Duodenal mucosa (tissue), 2 donors: Measurements from ENCODE around the gene KCNH6.

Source experiments
- H3K27ac ChIP-seq: one replicate; pipeline ENCODE4 v1.7.0; 2013; ENCODE audit warnings: low read depth, low read length
- H3K27me3 ChIP-seq, 2 donors: one replicate each; pipeline ENCODE4 v1.7.0; 2013; ENCODE audit warnings: low read length in 2 of 2, control low read depth in 1 of 2; ENCODE audit not compliant: insufficient read depth in 2 of 2, control insufficient read depth in 1 of 2
- H3K36me3 ChIP-seq, 2 donors: one replicate each; pipeline ENCODE4 v1.7.0; 2013; ENCODE audit warnings: low read length in 2 of 2, control low read depth in 1 of 2; ENCODE audit not compliant: insufficient read depth in 2 of 2, control insufficient read depth in 1 of 2
- H3K4me1 ChIP-seq, 2 donors: one replicate each; pipeline ENCODE4 v1.7.0; 2013; ENCODE audit warnings: low read length in 2 of 2, control low read depth in 1 of 2; ENCODE audit not compliant: insufficient read depth in 2 of 2, control insufficient read depth in 1 of 2
- H3K4me3 ChIP-seq, 2 donors: one replicate each; pipeline ENCODE4 v1.7.0; 2013; ENCODE audit warnings: low read length in 2 of 2, low read depth in 1 of 2
- H3K9ac ChIP-seq, 2 donors: one replicate each; pipeline ENCODE4 v1.7.0; 2013; ENCODE audit warnings: low read length in 2 of 2, low read depth in 1 of 2
- H3K9me3 ChIP-seq, 2 donors: one replicate each; pipeline ENCODE4 v1.7.0; 2013; ENCODE audit warnings: low read length in 2 of 2, control low read depth in 1 of 2; ENCODE audit not compliant: control insufficient read depth in 1 of 2

Gene KCNH6

DNA sequence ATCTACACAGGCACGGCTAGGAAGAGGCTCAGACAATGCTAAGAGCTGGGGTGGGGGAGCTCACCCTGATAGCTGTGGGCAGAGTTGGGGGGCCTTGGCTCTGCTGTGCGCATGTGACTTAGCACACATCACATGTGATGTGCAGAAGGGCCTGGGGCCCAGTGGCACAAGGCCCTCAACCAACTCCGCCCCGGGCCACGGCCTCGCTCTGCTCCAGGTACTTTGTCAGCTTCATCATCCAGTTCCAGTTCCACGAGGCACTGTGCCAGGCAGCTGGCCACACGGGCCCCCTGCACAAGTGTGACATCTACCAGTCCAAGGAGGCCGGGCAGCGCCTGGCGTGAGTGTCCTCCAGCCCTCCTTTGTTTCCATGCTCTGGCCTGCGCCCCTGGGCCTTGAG lies 27.0 kb upstream of the KCNH6 start:
- Histone ChIP-seq H3K9ac (no peak overlapping the region), H3K4me3 (no peak overlapping the region), H3K36me3 (peaks cover 17 to 29% of the 10 kb centered on the region in 2 donors), H3K27ac (no peak overlapping the region), H3K9me3 (no peaks in the 10 kb centered on the region), H3K27me3 (peaks cover 0 to 4% of the 10 kb centered on the region in 2 donors), H3K4me1 (peaks cover 0 to 4% of the 10 kb centered on the region in 2 donors)

DNA sequence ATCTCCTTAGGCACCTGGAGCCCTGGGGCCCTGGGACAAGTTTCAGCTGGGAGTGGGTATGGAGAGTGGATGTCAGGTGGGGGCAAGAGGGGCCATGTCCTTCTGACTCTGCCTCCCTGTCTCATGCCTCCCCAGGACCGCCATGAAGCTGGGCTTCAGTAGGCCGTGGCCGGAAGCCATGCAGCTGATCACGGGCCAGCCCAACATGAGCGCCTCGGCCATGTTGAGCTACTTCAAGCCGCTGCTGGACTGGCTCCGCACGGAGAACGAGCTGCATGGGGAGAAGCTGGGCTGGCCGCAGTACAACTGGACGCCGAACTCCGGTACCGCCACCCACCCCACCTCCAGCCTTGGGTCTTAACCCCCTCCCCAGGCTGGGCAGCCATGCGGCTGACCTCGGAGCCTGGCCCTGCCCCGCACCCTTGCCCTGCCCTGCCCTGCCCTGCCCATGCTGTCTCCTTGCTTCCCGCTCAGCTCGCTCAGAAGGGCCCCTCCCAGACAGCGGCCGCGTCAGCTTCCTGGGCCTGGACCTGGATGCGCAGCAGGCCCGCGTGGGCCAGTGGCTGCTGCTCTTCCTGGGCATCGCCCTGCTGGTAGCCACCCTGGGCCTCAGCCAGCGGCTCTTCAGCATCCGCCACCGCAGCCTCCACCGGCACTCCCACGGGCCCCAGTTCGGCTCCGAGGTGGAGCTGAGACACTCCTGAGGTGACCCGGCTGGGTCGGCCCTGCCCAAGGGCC lies 26.3 kb upstream of the KCNH6 start:
- Histone ChIP-seq H3K4me1 (peaks cover 0 to 4% of the 10 kb centered on the region in 2 donors), H3K36me3 (peaks cover 11 to 22% of the 10 kb centered on the region in 2 donors), H3K9me3 (no peaks in the 10 kb centered on the region), H3K9ac (no peak overlapping the region), H3K27me3 (peaks cover 0 to 4% of the 10 kb centered on the region in 2 donors), H3K27ac (no peak overlapping the region), H3K4me3 (no peak overlapping the region)

DNA sequence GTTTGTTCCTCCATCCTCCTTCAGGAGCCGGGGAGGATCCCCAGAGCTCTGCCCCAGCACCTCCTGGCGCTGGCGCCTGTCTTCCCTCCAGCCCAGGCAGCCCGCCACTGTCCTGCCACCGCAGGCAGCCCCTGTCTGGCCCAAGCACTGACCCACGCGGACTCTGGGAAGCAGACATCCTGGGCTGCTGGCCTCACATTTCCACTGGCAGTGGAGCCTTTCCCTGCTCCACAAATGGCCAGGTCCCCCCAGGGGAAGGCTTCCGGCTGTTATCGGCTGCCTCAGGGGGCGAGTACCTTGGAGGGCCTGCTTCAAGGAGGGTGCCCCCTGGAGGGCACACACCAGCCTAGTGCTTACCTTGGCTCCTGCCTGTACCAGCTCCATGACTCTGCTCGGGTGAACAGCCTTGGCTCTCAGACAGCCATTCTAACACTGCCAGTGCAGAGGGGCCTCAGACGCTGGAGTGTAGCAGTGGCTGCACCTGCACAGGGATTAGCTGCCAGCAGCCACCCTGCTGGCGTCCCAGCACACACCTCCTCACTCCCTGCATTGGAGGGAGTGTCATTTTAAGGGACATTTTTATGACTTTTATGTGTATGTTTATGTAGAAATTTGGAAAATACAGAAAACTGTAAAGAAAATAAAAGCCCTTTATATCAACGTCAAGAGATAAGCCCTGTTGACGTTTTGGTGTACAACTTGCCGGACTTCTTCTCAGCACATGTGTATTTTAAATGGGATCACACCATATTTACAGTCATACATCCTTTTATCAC lies 25.3 kb upstream of the KCNH6 start:
- Histone ChIP-seq H3K4me3 (no peak overlapping the region), H3K36me3 (peaks cover 10 to 20% of the 10 kb centered on the region in 2 donors), H3K27me3 (peaks cover 0 to 4% of the 10 kb centered on the region in 2 donors), H3K4me1 (peaks cover 0 to 4% of the 10 kb centered on the region in 2 donors), H3K9me3 (no peaks in the 10 kb centered on the region), H3K27ac (no peak overlapping the region), H3K9ac (no peak overlapping the region)

DNA sequence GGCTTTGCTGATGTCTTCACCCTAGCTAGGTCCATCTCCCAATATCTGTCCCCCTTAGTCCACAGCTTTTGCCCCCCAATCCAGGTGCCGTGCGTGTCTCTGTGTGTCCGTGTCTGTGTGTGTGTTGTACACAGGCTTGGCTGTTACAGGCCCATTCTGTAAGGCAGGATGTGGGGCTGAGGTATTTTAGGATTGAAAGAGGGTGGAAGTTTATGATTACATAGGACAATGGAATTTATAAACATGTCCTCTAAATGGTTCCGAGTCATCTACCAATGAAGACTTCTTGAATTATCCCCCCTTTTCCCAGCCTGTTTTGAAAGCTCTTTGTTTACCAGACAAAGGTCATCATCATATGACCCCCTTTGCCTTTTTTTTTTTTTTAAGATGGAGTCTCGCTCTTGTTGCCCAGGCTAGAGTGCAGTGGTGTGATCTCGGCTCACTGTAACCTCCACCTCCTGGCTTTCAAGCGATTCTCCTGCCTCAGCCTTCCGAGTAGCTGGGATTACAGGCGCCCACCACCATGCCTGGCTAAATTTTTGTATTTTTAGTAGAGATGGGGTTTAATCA lies 24.4 kb upstream of the KCNH6 start:
- H3K9me3 ChIP-seq = no peaks in the 10 kb centered on the region
- H3K36me3 ChIP-seq = peaks cover 9 to 12% of the 10 kb centered on the region in 2 donors
- no peak overlapping the region for H3K27ac ChIP-seq
- H3K4me1 ChIP-seq = peaks cover 0 to 4% of the 10 kb centered on the region in 2 donors
- peaks cover 0 to 4% of the 10 kb centered on the region in 2 donors for H3K27me3 ChIP-seq
- no peak overlapping the region for H3K9ac ChIP-seq
- H3K4me3 ChIP-seq = no peak overlapping the region

DNA sequence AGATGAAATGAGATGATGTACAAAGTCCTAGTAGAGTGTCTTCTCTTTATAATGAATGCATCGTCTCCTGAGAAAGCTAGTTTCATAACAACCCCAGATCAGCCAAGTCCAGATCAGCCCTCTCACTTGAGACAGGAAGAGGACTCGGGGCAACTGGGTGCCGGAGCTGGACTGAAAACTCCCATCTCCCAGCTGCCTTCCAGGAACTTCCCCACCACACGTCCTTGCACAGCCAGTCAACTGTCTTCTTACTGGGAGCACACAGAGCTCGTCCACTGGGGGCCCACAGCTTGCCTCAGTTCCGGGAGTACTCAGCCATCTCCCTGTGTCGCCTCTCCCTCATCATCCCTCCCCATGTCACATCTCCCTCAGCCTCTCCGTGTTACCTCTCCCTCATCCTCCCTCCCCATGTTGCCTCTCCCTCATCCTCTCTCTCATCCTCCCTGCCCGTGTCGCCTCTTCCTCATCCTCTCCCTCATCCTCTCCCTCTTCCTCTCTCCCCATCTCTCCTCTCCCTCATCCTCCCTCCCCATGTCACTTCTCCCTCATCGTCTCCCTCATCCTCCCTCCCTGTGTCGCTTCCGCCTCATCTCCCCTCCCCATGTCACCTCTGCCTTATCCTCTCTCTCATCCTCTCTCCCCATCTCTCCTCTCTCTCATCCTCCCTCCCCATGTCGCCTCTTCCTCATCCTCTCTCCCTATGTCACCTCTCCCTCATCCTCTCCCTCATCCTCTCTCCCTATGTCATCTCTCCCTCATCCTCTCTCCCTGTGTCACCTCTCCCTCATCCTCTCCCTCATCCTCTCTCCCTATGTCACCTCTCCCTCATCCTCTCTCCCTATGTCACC lies 22.4 kb upstream of the KCNH6 start:
- no peaks in the 10 kb centered on the region for H3K9me3 ChIP-seq
- H3K27ac ChIP-seq = no peak overlapping the region
- peaks cover 0 to 4% of the 10 kb centered on the region in 2 donors for H3K27me3 ChIP-seq
- peaks cover 0 to 4% of the 10 kb centered on the region in 2 donors for H3K4me1 ChIP-seq
- H3K9ac ChIP-seq = no peak overlapping the region
- no peak overlapping the region for H3K4me3 ChIP-seq
- no peaks in the 10 kb centered on the region for H3K36me3 ChIP-seq

DNA sequence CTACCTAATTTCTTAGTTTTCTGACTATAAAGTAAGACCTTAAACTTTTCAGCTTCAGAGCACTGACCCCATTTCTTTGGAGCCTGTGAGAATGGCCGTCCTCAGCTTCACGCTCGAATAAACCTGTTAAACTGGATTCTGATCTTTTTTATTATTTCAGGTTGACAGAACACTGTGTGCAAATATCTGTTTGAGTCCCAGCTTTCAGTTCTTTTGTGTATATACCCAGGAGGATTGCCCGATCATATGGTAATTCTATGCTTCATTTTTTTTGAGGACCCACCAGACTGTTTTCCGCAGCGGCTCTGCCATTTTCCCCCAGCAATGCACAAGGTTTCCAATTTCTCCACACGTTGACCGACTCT lies 19.8 kb upstream of the KCNH6 start:
- H3K9me3 ChIP-seq = no peaks in the 10 kb centered on the region
- H3K9ac ChIP-seq = no peak overlapping the region
- H3K4me3 ChIP-seq = no peak overlapping the region
- no peak overlapping the region for H3K27ac ChIP-seq
- H3K4me1 ChIP-seq = no peaks in the 10 kb centered on the region
- H3K27me3 ChIP-seq = peaks cover 0 to 4% of the 10 kb centered on the region in 2 donors
- no peaks in the 10 kb centered on the region for H3K36me3 ChIP-seq

DNA sequence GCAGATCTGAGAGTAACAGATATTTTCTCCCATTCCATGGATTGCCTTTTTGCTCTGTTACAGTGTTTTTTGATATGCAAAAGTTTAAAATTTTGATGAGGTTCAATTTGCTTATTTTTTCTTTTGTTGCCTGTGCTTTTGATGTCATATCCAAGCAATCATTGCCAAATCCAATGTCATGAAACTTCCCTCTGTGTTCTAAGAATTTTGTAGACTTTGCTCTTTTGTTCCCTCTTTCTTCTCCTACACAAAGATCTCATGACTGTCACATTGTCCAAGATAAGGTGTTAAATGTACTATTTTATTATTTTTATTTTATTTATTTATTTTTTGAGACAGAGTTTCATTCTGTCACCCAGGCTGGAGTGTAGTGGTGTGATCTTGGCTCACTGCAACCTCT lies 18.9 kb upstream of the KCNH6 start:
- H3K9ac ChIP-seq = no peak overlapping the region
- H3K9me3 ChIP-seq = no peaks in the 10 kb centered on the region
- H3K27me3 ChIP-seq = peaks cover 0 to 4% of the 10 kb centered on the region in 2 donors
- H3K27ac ChIP-seq = no peak overlapping the region
- no peaks in the 10 kb centered on the region for H3K36me3 ChIP-seq
- no peaks in the 10 kb centered on the region for H3K4me1 ChIP-seq
- no peak overlapping the region for H3K4me3 ChIP-seq

DNA sequence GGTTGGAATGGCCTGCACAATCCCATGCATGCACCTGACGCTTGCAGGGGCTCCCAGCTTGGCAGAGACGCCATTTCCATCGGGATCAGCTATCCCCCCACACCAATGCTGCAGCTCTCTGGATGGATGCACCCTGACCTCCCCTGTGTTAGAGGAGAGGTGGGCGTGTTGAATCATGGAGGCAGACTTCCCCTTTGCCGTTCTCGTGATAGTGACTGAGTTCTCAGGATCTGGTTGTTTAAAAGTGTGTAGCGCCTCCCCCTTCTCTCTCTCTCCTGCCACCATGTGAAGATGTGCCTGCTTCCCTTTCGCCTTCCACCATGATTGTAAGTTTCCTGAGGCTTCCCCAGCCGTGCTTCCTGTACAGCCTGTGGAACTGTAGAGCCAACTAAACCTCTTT lies 17.8 kb upstream of the KCNH6 start:
- Histone ChIP-seq H3K4me3 (no peak overlapping the region), H3K4me1 (no peaks in the 10 kb centered on the region), H3K9ac (no peak overlapping the region), H3K27me3 (peaks cover 0 to 4% of the 10 kb centered on the region in 2 donors), H3K9me3 (no peaks in the 10 kb centered on the region), H3K27ac (no peak overlapping the region), H3K36me3 (no peaks in the 10 kb centered on the region)

DNA sequence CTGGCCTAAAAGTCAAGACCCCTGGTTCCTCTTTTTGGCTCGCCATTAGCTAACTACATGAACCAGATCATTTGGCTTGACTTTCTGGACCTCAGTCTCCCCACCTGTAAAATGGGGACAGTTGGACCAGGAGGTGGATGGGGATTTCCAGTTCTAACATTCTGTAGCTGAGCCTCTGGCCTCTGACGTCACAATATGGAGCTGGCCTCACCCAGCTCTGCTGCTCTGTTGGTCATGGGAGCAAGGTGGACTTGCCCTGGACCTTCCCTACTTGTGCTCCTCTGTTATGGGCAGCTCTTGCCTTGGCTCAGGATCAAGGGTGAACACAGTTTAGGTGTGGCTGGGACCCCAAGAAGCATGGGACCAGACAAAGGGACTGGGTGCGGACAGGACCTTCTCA lies 16.5 kb upstream of the KCNH6 start:
- no peak overlapping the region for H3K27ac ChIP-seq
- H3K9ac ChIP-seq = no peak overlapping the region
- no peaks in the 10 kb centered on the region for H3K27me3 ChIP-seq
- no peaks in the 10 kb centered on the region for H3K4me1 ChIP-seq
- H3K9me3 ChIP-seq = no peaks in the 10 kb centered on the region
- no peaks in the 10 kb centered on the region for H3K36me3 ChIP-seq
- no peak overlapping the region for H3K4me3 ChIP-seq
